RWPE2 (cell line): ENCODE data around the gene NDUFV1.
A peak's percentile ranks its signal among the peaks of the same experiment; 100 is the strongest.
"Not testable (repeated sequence)": the region's sequence is repeated elsewhere in the genome, so short reads cannot be mapped to it uniquely, and the experiment has no call there.

Source experiments
- ATAC-seq: fragments of 200-7000 bp; cut with Tn5 transposase; 3 replicates; pipeline ENCODE4 v1.9.1; 2021; ENCODE audit warnings: low read depth
- DNase-seq: peaks from one replicate; pipeline ENCODE4 v3.0.0-alpha.2; 2020; ENCODE audit warnings: low spot score
- H3K27ac ChIP-seq: fragments of 450-650 bp; 2 replicates; pipeline ENCODE4 v1.5.1; 2017; ENCODE audit warnings: mild to moderate bottlenecking; ENCODE audit not compliant: poor library complexity, severe bottlenecking
- H3K27me3 ChIP-seq: fragments of 250-450 bp; sonication (Bioruptor Pico); 2 replicates; pipeline ENCODE4 v1.5.1; 2021; ENCODE audit warnings: mild to moderate bottlenecking, moderate library complexity; ENCODE audit not compliant: insufficient read depth, poor library complexity, severe bottlenecking
- H3K36me3 ChIP-seq: fragments of 250-450 bp; sonication (Bioruptor Pico); 2 replicates; pipeline ENCODE4 v1.5.1; 2020; ENCODE audit warnings: low read depth, mild to moderate bottlenecking, moderate library complexity
- H3K4me1 ChIP-seq: fragments of 250-450 bp; sonication (Bioruptor Pico); 2 replicates; pipeline ENCODE4 v1.5.1; 2021; ENCODE audit warnings: mild to moderate bottlenecking, moderate library complexity; ENCODE audit not compliant: insufficient read depth, poor library complexity, severe bottlenecking
- H3K4me3 ChIP-seq: fragments of 250-450 bp; sonication (Bioruptor Pico); 2 replicates; pipeline ENCODE4 v1.5.1; 2021; ENCODE audit warnings: mild to moderate bottlenecking, moderate library complexity; ENCODE audit not compliant: severe bottlenecking
- H3K9me3 ChIP-seq: fragments of 250-450 bp; sonication (Bioruptor Pico); 2 replicates; pipeline ENCODE4 v1.5.1; 2021; ENCODE audit warnings: mild to moderate bottlenecking, moderate library complexity; ENCODE audit not compliant: severe bottlenecking
- CTCF ChIP-seq: fragments of 450-650 bp; IDR thresholded peaks from one replicate; pipeline ENCODE4 v1.5.1; 2017; ENCODE audit warnings: mild to moderate bottlenecking, moderate library complexity; ENCODE audit not compliant: poor library complexity, severe bottlenecking

NDUFV1 gene

DNA sequence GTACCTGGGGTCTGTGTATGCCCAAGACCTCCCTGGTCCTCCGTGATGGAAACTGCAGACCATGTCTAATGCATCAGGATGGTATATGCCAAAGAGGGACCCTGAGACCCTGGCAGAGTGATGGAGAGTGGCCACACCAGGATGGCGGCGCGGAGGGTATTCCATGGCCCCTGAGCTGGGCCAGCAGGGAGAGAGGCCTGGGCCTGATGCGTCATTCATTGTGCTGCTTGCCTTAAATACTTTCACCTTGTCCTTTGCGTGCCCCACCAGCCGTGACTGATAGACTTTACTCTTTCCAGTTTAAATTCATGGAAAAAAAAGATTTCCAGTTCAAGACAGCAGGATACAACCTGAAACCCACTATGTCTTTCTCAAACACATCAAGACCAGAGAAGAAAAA lies 5.6 kb upstream of the NDUFV1 start:
- no peak overlapping the region for H3K27ac ChIP-seq
- TF ChIP-seq CTCF = no peak

GRCh38 chr11:67604119-67604518 lies 2.6 kb upstream of the NDUFV1 start:
- not testable (repeated sequence) for H3K27ac ChIP-seq, H3K9me3 ChIP-seq, H3K4me1 ChIP-seq, H3K4me3 ChIP-seq, H3K27me3 ChIP-seq, ATAC-seq, DNase-seq, H3K36me3 ChIP-seq

More for the DNA sequence above, 5.6 kb upstream of the NDUFV1 start:
- no peaks in the 10 kb centered on the region for H3K4me1 ChIP-seq
- no peak for ATAC-seq
- no peaks in the 10 kb centered on the region for H3K9me3 ChIP-seq
- no peak for DNase-seq
- H3K27me3 ChIP-seq = no peaks in the 10 kb centered on the region
- no peaks in the 10 kb centered on the region for H3K36me3 ChIP-seq
- no peak overlapping the region for H3K4me3 ChIP-seq

DNA sequence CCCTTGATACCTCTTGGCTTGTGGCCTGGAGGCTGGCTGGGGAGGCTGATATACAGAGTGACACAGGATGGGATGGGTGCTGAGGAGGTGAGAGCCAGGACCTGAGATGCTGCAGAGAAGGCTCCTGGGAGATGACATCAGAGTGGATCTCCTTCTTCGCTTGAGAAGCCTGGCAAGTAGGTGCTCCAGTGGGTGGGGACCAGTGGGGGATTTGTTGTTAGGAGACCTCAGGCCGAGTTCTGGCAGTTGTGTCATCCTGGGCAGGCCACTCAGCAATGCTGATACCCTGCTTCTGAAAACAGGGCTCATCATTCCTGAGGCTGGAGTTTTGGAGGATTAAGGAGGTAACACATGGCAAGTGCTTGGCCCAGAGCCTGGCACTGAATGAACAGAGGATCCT lies 1.9 kb upstream of the NDUFV1 start:
- peaks cover 16% of the 10 kb centered on the region for H3K36me3 ChIP-seq
- H3K9me3 ChIP-seq = no peaks in the 10 kb centered on the region
- H3K4me1 ChIP-seq = peaks cover 4% of the 10 kb centered on the region
- H3K27me3 ChIP-seq = no peaks in the 10 kb centered on the region
- no peak overlapping the region for H3K4me3 ChIP-seq
- DNase-seq = no peak
- TF ChIP-seq CTCF = no peak
- no peak overlapping the region for H3K27ac ChIP-seq
- no peak for ATAC-seq

DNA sequence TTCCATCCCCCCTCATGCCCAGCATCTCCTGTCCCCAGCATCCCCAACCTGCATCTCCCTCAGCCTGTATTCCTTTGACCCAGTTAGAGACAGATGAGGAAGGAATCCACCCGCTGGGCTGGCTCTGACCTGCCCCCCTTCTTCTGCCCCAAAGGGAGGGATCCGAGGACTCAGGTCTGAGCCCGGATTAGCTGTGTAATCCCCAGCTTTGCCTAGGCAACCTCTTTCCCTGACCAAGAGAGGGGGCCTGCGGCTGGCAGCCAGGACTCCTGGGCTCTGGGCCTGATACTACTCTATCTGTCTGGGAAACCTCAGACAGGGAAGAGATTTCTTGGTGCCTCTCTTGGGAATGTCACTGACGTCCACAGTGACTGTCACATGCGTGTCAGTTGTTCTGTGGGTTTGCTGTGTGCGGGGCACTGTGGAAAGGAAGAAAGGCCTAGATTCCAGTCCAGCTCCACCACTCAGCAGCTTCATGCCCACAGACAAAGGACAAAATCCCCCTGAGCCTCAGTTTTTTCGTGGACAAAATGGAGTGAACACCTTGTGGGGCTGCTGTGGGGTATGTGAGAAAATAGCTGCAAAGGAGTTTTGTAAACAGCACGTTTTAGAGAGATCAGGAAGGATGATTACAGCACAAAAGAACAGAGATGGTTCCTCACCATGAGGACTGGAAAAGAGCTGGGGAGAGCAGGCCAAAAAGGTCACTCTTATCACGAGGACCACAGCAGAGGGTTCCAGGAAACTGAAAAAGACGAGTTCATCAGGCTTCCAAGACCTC lies 1.3 kb upstream of the NDUFV1 start:
- DNase-seq (no peak), ATAC-seq (no peak)
- peaks cover 4% of the 10 kb centered on the region for H3K4me1 ChIP-seq
- H3K4me3 ChIP-seq = no peak overlapping the region
- no peak for TF ChIP-seq CTCF
- H3K9me3 ChIP-seq = no peaks in the 10 kb centered on the region
- H3K27ac ChIP-seq = no peak overlapping the region
- peaks cover 22% of the 10 kb centered on the region for H3K36me3 ChIP-seq
- H3K27me3 ChIP-seq = no peaks in the 10 kb centered on the region

GRCh38 chr11:67606093-67606491 lies 644 bp upstream of the NDUFV1 start:
- no peak for TF ChIP-seq CTCF
- Histone ChIP-seq H3K4me1 (peaks cover 4% of the 10 kb centered on the region), H3K27me3 (no peaks in the 10 kb centered on the region), H3K36me3 (peaks cover 22% of the 10 kb centered on the region), H3K4me3 (peak overlapping the region; percentile 80), H3K9me3 (no peaks in the 10 kb centered on the region), H3K27ac (no peak overlapping the region)
- ATAC-seq = no peak
- no peak for DNase-seq
